ENCODE measurements around the gene ATP8A2.
A peak's percentile ranks its signal among the peaks of the same experiment; 100 is the strongest.

Gene ATP8A2

GRCh38 chr13:25827831-25828465 is 456.2 kb downstream of the ATP8A2 start:
- Histone ChIP-seq H3K4me3 (ENCODE audit: insufficient read depth in 1 of 2, low read depth in 1 of 2, low read length in 2 of 2) (no peak overlapping the region), H3K4me2 (ENCODE audit: low read length, poor library complexity, severe bottlenecking) (no peak overlapping the region), H2BK12ac (ENCODE audit: low read length in 2 of 2) (no peak overlapping the region), H3K9ac (ENCODE audit: low read length) (no peak overlapping the region), H3K23ac (ENCODE audit: low read length in 2 of 2) (no peak overlapping the region), H3K27ac (ENCODE audit: low read length, poor library complexity, severe bottlenecking) (no peak overlapping the region), H3K36me3 (ENCODE audit: control insufficient read depth in 1 of 2, insufficient read depth in 2 of 2, low read depth in 1 of 2, low read length in 2 of 2) (no peaks in the 10 kb centered on the region), H3K18ac (ENCODE audit: low read depth in 1 of 2, low read length in 2 of 2) (no peak overlapping the region), H3K9me3 (ENCODE audit: control insufficient read depth, low read length) (peaks cover 3% of the 10 kb centered on the region), H3K4ac (ENCODE audit: low read depth in 1 of 2, low read length in 2 of 2) (no peak overlapping the region), H2BK5ac (ENCODE audit: low read depth, low read length, poor library complexity, severe bottlenecking) (no peak overlapping the region), H2AFZ (ENCODE audit: low read depth, low read length) (no peak overlapping the region), H4K91ac (ENCODE audit: low read length) (no peak overlapping the region), H3K4me1 (ENCODE audit: control insufficient read depth, insufficient read depth, low read depth, low read length) (peaks cover 2% of the 10 kb centered on the region), H2BK120ac (ENCODE audit: low read depth, low read length) (no peak overlapping the region), H2AK5ac (ENCODE audit: low read length, severe bottlenecking) (no peak overlapping the region), H3K14ac (ENCODE audit: low read length in 2 of 2) (no peak overlapping the region), H3K27me3 (ENCODE audit: control insufficient read depth in 1 of 2, insufficient read depth in 1 of 2, low read length in 2 of 2) (peaks cover 0 to 4% of the 10 kb centered on the region in 2 experiments), H4K8ac (ENCODE audit: low read length) (no peak overlapping the region), H2BK15ac (ENCODE audit: low read depth, poor library complexity, severe bottlenecking) (no peak overlapping the region), H3K79me1 (replicated peaks; ENCODE audit: low read length, poor library complexity, severe bottlenecking) (no peaks in the 10 kb centered on the region)
- DNase-seq: peak; percentile 57
- 68% methylated on average over 3 of the region's 5 CpGs for WGBS

GRCh38 chr13:25833761-25834160 is 462.0 kb downstream of the ATP8A2 start:
- Histone ChIP-seq H3K27ac (ENCODE audit: low read length, poor library complexity, severe bottlenecking) (no peak overlapping the region), H3K9me3 (ENCODE audit: control insufficient read depth, low read length) (no peaks in the 10 kb centered on the region), H3K36me3 (ENCODE audit: control insufficient read depth in 1 of 2, insufficient read depth in 2 of 2, low read depth in 1 of 2, low read length in 2 of 2) (peaks cover 0 to 4% of the 10 kb centered on the region in 2 experiments), H2BK12ac (ENCODE audit: low read length in 2 of 2) (no peak overlapping the region), H2AK5ac (ENCODE audit: low read length, severe bottlenecking) (no peak overlapping the region), H3K79me1 (replicated peaks; ENCODE audit: low read length, poor library complexity, severe bottlenecking) (no peaks in the 10 kb centered on the region), H2BK15ac (ENCODE audit: low read depth, poor library complexity, severe bottlenecking) (no peak overlapping the region), H3K18ac (ENCODE audit: low read depth in 1 of 2, low read length in 2 of 2) (no peak overlapping the region), H3K14ac (ENCODE audit: low read length in 2 of 2) (no peak overlapping the region), H2AFZ (ENCODE audit: low read depth, low read length) (no peak overlapping the region), H4K8ac (ENCODE audit: low read length) (no peak overlapping the region), H2BK120ac (ENCODE audit: low read depth, low read length) (no peak overlapping the region), H3K4me3 (ENCODE audit: insufficient read depth in 1 of 2, low read depth in 1 of 2, low read length in 2 of 2) (no peak overlapping the region), H4K91ac (ENCODE audit: low read length) (no peak overlapping the region), H3K4me1 (ENCODE audit: control insufficient read depth, insufficient read depth, low read depth, low read length) (peaks cover 3% of the 10 kb centered on the region), H3K27me3 (ENCODE audit: control insufficient read depth in 1 of 2, insufficient read depth in 1 of 2, low read length in 2 of 2) (peaks cover 0 to 20% of the 10 kb centered on the region in 2 experiments), H3K4me2 (ENCODE audit: low read length, poor library complexity, severe bottlenecking) (no peak overlapping the region), H3K23ac (ENCODE audit: low read length in 2 of 2) (no peak overlapping the region), H2BK5ac (ENCODE audit: low read depth, low read length, poor library complexity, severe bottlenecking) (no peak overlapping the region), H3K4ac (ENCODE audit: low read depth in 1 of 2, low read length in 2 of 2) (no peak overlapping the region), H3K9ac (ENCODE audit: low read length) (no peak overlapping the region)
- no peak for DNase-seq
- WGBS: no CpG with 5 or more reads among the region's 1 CpG

GRCh38 chr13:25836574-25837336 is 465.0 kb downstream of the ATP8A2 start:
- no peaks in the 10 kb centered on the region for H3K9me3 ChIP-seq (ENCODE audit: control insufficient read depth, low read length)
- no peaks in the 10 kb centered on the region for H3K79me1 ChIP-seq (replicated peaks; ENCODE audit: low read length, poor library complexity, severe bottlenecking)
- no peak for DNase-seq
- no peak overlapping the region for H3K18ac ChIP-seq (ENCODE audit: low read depth in 1 of 2, low read length in 2 of 2)
- H3K9ac ChIP-seq (ENCODE audit: low read length): no peak overlapping the region
- WGBS: 90% methylated on average over 12 of the region's 12 CpGs
- no peak overlapping the region for H4K8ac ChIP-seq (ENCODE audit: low read length)
- peaks cover 0 to 18% of the 10 kb centered on the region in 2 experiments for H3K27me3 ChIP-seq (ENCODE audit: control insufficient read depth in 1 of 2, insufficient read depth in 1 of 2, low read length in 2 of 2)
- H3K4me2 ChIP-seq (ENCODE audit: low read length, poor library complexity, severe bottlenecking): no peak overlapping the region
- H3K14ac ChIP-seq (ENCODE audit: low read length in 2 of 2): no peak overlapping the region
- H3K4me3 ChIP-seq (ENCODE audit: insufficient read depth in 1 of 2, low read depth in 1 of 2, low read length in 2 of 2): no peak overlapping the region
- peaks cover 4% of the 10 kb centered on the region for H3K4me1 ChIP-seq (ENCODE audit: control insufficient read depth, insufficient read depth, low read depth, low read length)
- H2BK15ac ChIP-seq (ENCODE audit: low read depth, poor library complexity, severe bottlenecking): no peak overlapping the region
- no peak overlapping the region for H4K91ac ChIP-seq (ENCODE audit: low read length)
- H3K36me3 ChIP-seq (ENCODE audit: control insufficient read depth in 1 of 2, insufficient read depth in 2 of 2, low read depth in 1 of 2, low read length in 2 of 2): peaks cover 0 to 4% of the 10 kb centered on the region in 2 experiments
- H2AFZ ChIP-seq (ENCODE audit: low read depth, low read length): no peak overlapping the region
- H3K23ac ChIP-seq (ENCODE audit: low read length in 2 of 2): no peak overlapping the region
- H3K4ac ChIP-seq (ENCODE audit: low read depth in 1 of 2, low read length in 2 of 2): no peak overlapping the region
- H2BK5ac ChIP-seq (ENCODE audit: low read depth, low read length, poor library complexity, severe bottlenecking): no peak overlapping the region
- H2BK120ac ChIP-seq (ENCODE audit: low read depth, low read length): no peak overlapping the region
- H2AK5ac ChIP-seq (ENCODE audit: low read length, severe bottlenecking): no peak overlapping the region
- no peak overlapping the region for H3K27ac ChIP-seq (ENCODE audit: low read length, poor library complexity, severe bottlenecking)
- H2BK12ac ChIP-seq (ENCODE audit: low read length in 2 of 2): no peak overlapping the region

- Histone ChIP-seq H3K36me3 (ENCODE audit: control insufficient read depth in 1 of 2, insufficient read depth in 2 of 2, low read depth in 1 of 2, low read length in 2 of 2) (peaks cover 0 to 4% of the 10 kb centered on the region in 2 experiments), H3K18ac (ENCODE audit: low read depth in 1 of 2, low read length in 2 of 2) (no peak overlapping the region), H2AFZ (ENCODE audit: low read depth, low read length) (no peak overlapping the region), H3K4me1 (ENCODE audit: control insufficient read depth, insufficient read depth, low read depth, low read length) (peaks cover 4% of the 10 kb centered on the region), H3K27me3 (ENCODE audit: control insufficient read depth in 1 of 2, insufficient read depth in 1 of 2, low read length in 2 of 2) (peaks cover 0 to 21% of the 10 kb centered on the region in 2 experiments), H2BK12ac (ENCODE audit: low read length in 2 of 2) (no peak overlapping the region), H3K9ac (ENCODE audit: low read length) (no peak overlapping the region), H2BK120ac (ENCODE audit: low read depth, low read length) (no peak overlapping the region), H2BK5ac (ENCODE audit: low read depth, low read length, poor library complexity, severe bottlenecking) (no peak overlapping the region), H4K8ac (ENCODE audit: low read length) (no peak overlapping the region), H2AK5ac (ENCODE audit: low read length, severe bottlenecking) (no peak overlapping the region), H3K4me2 (ENCODE audit: low read length, poor library complexity, severe bottlenecking) (no peak overlapping the region), H3K9me3 (ENCODE audit: control insufficient read depth, low read length) (no peaks in the 10 kb centered on the region), H4K91ac (ENCODE audit: low read length) (no peak overlapping the region), H2BK15ac (ENCODE audit: low read depth, poor library complexity, severe bottlenecking) (no peak overlapping the region), H3K14ac (ENCODE audit: low read length in 2 of 2) (no peak overlapping the region), H3K4ac (ENCODE audit: low read depth in 1 of 2, low read length in 2 of 2) (no peak overlapping the region), H3K4me3 (ENCODE audit: insufficient read depth in 1 of 2, low read depth in 1 of 2, low read length in 2 of 2) (no peak overlapping the region), H3K79me1 (replicated peaks; ENCODE audit: low read length, poor library complexity, severe bottlenecking) (no peaks in the 10 kb centered on the region), H3K27ac (ENCODE audit: low read length, poor library complexity, severe bottlenecking) (no peak overlapping the region), H3K23ac (ENCODE audit: low read length in 2 of 2) (no peak overlapping the region)
- WGBS: 82% methylated on average over 8 of the region's 8 CpGs
- no peak for DNase-seq
These were observed 467.6 kb downstream of the ATP8A2 start for GRCh38 chr13:25839371-25839770.
